Vagina (tissue), 2 donors: ENCODE data around the gene P2RY11. TPM values are rescaled to one million over a fixed set of nuclear protein-coding genes. Genes with fewer than 3 reads are reported as not detected.
A peak's percentile ranks its signal among the peaks of the same experiment; 100 is the strongest.

ENCODE experiments used
- DNase-seq, 2 donors: peaks; one replicate each; pipeline ENCODE4 v3.0.0-alpha.2; 2017; ENCODE audit errors: extremely low spot score in 2 of 2
- H3K27ac ChIP-seq: fragments of 200-600 bp; sonication (generic); one replicate; pipeline ENCODE4 v1.5.1; 2019
- H3K27me3 ChIP-seq: fragments of 200-600 bp; sonication (generic); one replicate; pipeline ENCODE4 v1.5.1; 2019
- H3K36me3 ChIP-seq, 2 donors: fragments of 200-600 bp; sonication (generic); one replicate each; pipeline ENCODE4 v1.5.1; 2017 to 2019
- H3K4me1 ChIP-seq: fragments of 200-600 bp; sonication (generic); one replicate; pipeline ENCODE4 v1.5.1; 2019
- H3K4me3 ChIP-seq, 2 donors: fragments of 200-600 bp; sonication (generic); 1 replicate in 1 of 2; 2 replicates in 1 of 2; pipeline ENCODE4 v1.5.1; 2016 to 2019
- H3K9me3 ChIP-seq: fragments of 200-600 bp; sonication (generic); one replicate; pipeline ENCODE4 v1.5.1; 2019
- POLR2A ChIP-seq, 2 donors: fragments of 450-650 bp; IDR thresholded peaks; one replicate each; pipeline ENCODE4 v1.6.1; 2017; ENCODE audit warnings: antibody characterized with exemption in 2 of 2, mild to moderate bottlenecking in 2 of 2, moderate library complexity in 2 of 2
- POLR2AphosphoS5 ChIP-seq, 2 donors: sonication (generic); formaldehyde crosslinking; IDR thresholded peaks; one replicate each; pipeline ENCODE4 v1.9.0; 2017; ENCODE audit warnings: antibody characterized with exemption in 2 of 2, mild to moderate bottlenecking in 2 of 2, low read depth in 1 of 2; ENCODE audit not compliant: insufficient read depth in 1 of 2
- intact Hi-C: fragments of 100-400 bp; cut with DNase I; formaldehyde crosslinking; loops from one replicate; pipeline ENCODE4 v1.15.1; 2023
- total RNA-seq: library from RNA; depleted of rRNA; stranded (reverse); fragments of >200 nt; gene quantifications from one replicate; pipeline ENCODE4 v1.2.3, GENCODE V29; 2016
- TF ChIP-seq, protein P1 (sequence below), 3 experiments: fragments of 450-650 bp in 2 of 3; fragments of 200-600 bp in 1 of 3; sonication (generic) in 1 of 3; IDR thresholded peaks; one replicate each; pipeline ENCODE4 v1.5.1; 2017 to 2019; ENCODE audit warnings: antibody characterized with exemption in 3 of 3, mild to moderate bottlenecking in 2 of 3, moderate library complexity in 2 of 3

P2RY11 gene
- total RNA-seq, 1 donor from 2014 or later: 9.1 TPM

- DNase-seq: no peak
- TF ChIP-seq, protein P1, sequence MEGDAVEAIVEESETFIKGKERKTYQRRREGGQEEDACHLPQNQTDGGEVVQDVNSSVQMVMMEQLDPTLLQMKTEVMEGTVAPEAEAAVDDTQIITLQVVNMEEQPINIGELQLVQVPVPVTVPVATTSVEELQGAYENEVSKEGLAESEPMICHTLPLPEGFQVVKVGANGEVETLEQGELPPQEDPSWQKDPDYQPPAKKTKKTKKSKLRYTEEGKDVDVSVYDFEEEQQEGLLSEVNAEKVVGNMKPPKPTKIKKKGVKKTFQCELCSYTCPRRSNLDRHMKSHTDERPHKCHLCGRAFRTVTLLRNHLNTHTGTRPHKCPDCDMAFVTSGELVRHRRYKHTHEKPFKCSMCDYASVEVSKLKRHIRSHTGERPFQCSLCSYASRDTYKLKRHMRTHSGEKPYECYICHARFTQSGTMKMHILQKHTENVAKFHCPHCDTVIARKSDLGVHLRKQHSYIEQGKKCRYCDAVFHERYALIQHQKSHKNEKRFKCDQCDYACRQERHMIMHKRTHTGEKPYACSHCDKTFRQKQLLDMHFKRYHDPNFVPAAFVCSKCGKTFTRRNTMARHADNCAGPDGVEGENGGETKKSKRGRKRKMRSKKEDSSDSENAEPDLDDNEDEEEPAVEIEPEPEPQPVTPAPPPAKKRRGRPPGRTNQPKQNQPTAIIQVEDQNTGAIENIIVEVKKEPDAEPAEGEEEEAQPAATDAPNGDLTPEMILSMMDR (IDR thresholded peaks at IDR 0.05): no peak
- TF ChIP-seq POLR2AphosphoS5 (IDR thresholded peaks at IDR 0.05; ENCODE audit: insufficient read depth in 1 of 2, low read depth in 1 of 2) (no peak), POLR2A (IDR thresholded peaks at IDR 0.05) (no peak)
- no peaks in the 10 kb centered on the region for H3K36me3 ChIP-seq
- intact Hi-C loops: no loop called here
- no peak overlapping the region for H3K27ac ChIP-seq
- H3K9me3 ChIP-seq: no peaks in the 10 kb centered on the region
- no peak overlapping the region for H3K4me3 ChIP-seq
- H3K27me3 ChIP-seq: no peaks in the 10 kb centered on the region
- no peaks in the 10 kb centered on the region for H3K4me1 ChIP-seq
Measured at GRCh38 chr19:10070730-10071446, 40.6 kb upstream of the P2RY11 start.

DNA sequence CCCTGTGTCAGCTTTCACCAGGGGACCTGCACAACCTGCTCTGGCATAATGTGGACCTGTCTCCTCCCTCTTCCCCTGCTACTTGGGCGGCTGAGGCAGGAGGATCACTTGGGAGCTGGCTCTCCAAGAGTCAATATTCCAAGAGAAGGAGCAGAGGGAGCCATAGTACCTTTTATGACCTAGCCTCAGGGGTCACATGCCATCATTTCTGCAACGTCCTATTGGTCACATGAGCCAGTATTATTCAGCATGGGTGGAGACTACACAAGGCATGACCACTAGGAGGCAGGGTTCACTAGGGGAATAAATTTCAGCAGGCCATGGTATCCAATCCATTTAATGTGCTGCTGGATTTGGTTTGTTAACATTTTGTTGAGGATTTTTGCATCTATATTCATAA is 37.3 kb upstream of the P2RY11 start:
- H3K36me3 ChIP-seq: no peaks in the 10 kb centered on the region
- intact Hi-C loops: no loop called here
- TF ChIP-seq POLR2A (IDR thresholded peaks at IDR 0.05) (no peak), POLR2AphosphoS5 (IDR thresholded peaks at IDR 0.05; ENCODE audit: insufficient read depth in 1 of 2, low read depth in 1 of 2) (no peak)
- TF ChIP-seq, protein P1 (IDR thresholded peaks at IDR 0.05): peak in 1 of 3 experiments; percentile 8

DNA sequence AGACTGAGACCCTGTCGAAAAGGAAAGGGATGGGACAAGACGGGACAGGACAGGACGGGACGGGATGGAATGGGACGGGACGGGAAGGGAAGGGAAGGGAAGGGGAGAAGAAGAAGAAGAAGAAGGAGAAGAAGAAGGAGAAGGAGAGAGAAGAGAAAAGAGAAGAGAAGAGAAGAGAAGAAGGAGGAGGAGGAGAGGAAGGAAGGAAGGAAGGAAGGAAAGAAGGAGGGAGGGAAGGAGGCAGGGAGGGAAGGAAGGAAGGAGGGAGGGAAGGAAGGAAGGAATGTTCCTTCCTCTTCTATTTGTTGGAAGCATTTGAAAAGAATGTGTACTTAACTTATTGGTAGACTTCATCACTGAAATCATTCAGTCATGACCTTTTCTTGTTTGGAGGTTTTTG is 35.0 kb upstream of the P2RY11 start:
- H3K27me3 ChIP-seq: no peaks in the 10 kb centered on the region
- TF ChIP-seq POLR2AphosphoS5 (IDR thresholded peaks at IDR 0.05; ENCODE audit: insufficient read depth in 1 of 2, low read depth in 1 of 2): no peak
- TF ChIP-seq, protein P1 (IDR thresholded peaks at IDR 0.05): no peak
- no peak for TF ChIP-seq POLR2A (IDR thresholded peaks at IDR 0.05)
- H3K36me3 ChIP-seq: no peaks in the 10 kb centered on the region
- DNase-seq: no peak
- intact Hi-C loops: no loop called here
- H3K4me3 ChIP-seq: no peak overlapping the region
- H3K4me1 ChIP-seq: no peaks in the 10 kb centered on the region
- no peak overlapping the region for H3K27ac ChIP-seq
- H3K9me3 ChIP-seq: no peaks in the 10 kb centered on the region

More for the DNA sequence above, 37.3 kb upstream of the P2RY11 start:
- Histone ChIP-seq H3K27ac (no peak overlapping the region), H3K27me3 (no peaks in the 10 kb centered on the region), H3K4me3 (no peak overlapping the region), H3K9me3 (no peaks in the 10 kb centered on the region), H3K4me1 (no peaks in the 10 kb centered on the region)
- DNase-seq: no peak

GRCh38 chr19:10078329-10078728 is 33.2 kb upstream of the P2RY11 start:
- no peaks in the 10 kb centered on the region for H3K36me3 ChIP-seq
- intact Hi-C loops: no loop called here
- DNase-seq: no peak
- no peak overlapping the region for H3K4me3 ChIP-seq
- H3K4me1 ChIP-seq: no peaks in the 10 kb centered on the region
- no peaks in the 10 kb centered on the region for H3K27me3 ChIP-seq
- no peaks in the 10 kb centered on the region for H3K9me3 ChIP-seq
- H3K27ac ChIP-seq: no peak overlapping the region
- TF ChIP-seq POLR2A (IDR thresholded peaks at IDR 0.05) (no peak), POLR2AphosphoS5 (IDR thresholded peaks at IDR 0.05; ENCODE audit: insufficient read depth in 1 of 2, low read depth in 1 of 2) (no peak)
- TF ChIP-seq, protein P1 (IDR thresholded peaks at IDR 0.05): no peak

GRCh38 chr19:10079031-10079453 is 32.5 kb upstream of the P2RY11 start:
- H3K4me1 ChIP-seq: no peaks in the 10 kb centered on the region
- H3K4me3 ChIP-seq: no peak overlapping the region
- no peak for DNase-seq
- intact Hi-C loops: no loop called here
- H3K27me3 ChIP-seq: no peaks in the 10 kb centered on the region
- no peaks in the 10 kb centered on the region for H3K9me3 ChIP-seq
- no peak for TF ChIP-seq POLR2A (IDR thresholded peaks at IDR 0.05)
- no peak for TF ChIP-seq POLR2AphosphoS5 (IDR thresholded peaks at IDR 0.05; ENCODE audit: insufficient read depth in 1 of 2, low read depth in 1 of 2)
- TF ChIP-seq, protein P1 (IDR thresholded peaks at IDR 0.05): no peak
- no peaks in the 10 kb centered on the region for H3K36me3 ChIP-seq
- no peak overlapping the region for H3K27ac ChIP-seq
